SK-N-MC (cell line): ENCODE measurements around the gene NKD1.

ENCODE experiments used
- EZH2 ChIP-seq: fragments of 200-600 bp; sonication (generic); IDR thresholded peaks from one replicate; pipeline ENCODE4 v1.6.1; 2017; ENCODE audit warnings: antibody characterized with exemption
- POLR2AphosphoS5 ChIP-seq: IDR thresholded peaks from 2 replicates; pipeline ENCODE4 v1.6.1; 2012; ENCODE audit warnings: mild to moderate bottlenecking, low read depth, low read length, borderline replicate concordance

DNA sequence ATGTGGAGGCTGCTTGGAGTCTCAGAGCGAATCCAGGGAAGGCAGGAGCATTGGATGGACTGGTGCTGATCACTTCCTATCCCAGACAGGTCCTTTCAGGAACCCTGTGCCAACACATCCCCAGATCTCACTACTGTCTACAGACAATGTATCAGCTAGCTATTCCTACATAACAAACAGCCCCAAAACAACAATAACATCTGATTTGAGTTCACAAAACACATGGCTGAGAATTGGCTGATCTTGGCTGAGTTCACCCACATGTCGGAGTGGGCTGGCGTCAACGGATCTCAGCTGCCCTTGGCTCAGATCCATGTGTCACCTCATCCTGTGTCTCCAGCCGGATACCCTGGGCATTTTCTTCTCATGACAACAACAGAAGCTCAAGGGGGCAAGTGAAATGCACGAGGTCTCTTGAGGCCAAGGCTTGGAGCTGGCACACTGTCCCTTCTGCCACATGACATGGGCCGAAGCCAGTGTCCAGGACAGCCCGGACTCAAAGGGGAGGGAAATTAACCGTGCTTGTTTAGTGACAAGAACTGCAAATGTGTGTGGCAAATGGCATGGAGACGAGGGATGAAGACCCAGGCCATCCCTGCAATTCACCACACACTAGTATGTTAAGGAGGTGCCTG, 114.2 kb downstream of the NKD1 start:
- TF ChIP-seq POLR2AphosphoS5 (no peak), EZH2 (no peak)
